HG03108 (cell line): ENCODE results near the gene CABCOCO1.
A peak's percentile ranks its signal among the peaks of the same experiment; 100 is the strongest.

Experiments
- ATAC-seq: cut with Tn5 transposase; IDR thresholded peaks from one replicate; pipeline ENCODE4 v1.9.1; 2021; ENCODE audit warnings: moderate library complexity; ENCODE audit not compliant: unreplicated experiment

CABCOCO1 gene

DNA sequence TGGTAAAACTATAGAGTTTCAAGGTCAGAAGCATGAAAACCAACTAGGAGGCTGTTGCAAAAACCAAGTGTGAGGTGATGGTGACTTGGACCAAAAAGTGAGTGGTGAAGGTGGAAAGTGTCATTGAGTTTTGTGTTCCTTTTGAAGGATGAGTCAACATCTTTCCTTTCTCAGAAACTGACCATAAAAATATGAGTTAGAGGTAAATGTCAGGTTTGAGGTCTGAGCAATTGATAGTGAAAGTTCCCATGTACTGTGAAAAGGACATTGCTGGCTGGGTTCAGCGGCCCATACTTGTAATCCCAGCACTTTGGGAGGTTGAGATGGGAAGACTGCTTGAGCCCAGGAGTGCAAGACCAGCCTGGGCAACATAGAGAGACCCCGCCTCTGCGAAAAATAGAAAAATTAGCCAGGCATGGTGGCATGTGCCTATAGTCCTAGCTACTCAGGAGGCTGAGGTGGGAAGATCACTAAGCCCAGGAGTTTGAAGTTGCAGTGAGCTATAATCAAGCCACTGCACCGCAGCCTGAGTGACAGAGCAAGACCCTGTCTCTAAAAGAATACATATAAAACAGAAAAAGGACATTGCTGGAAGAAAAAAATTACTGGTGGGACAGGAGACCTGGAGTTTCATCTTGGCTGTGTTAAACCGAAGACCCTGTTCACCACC lies 149.5 kb downstream of the CABCOCO1 start:
- ATAC-seq, result peak; percentile 54

DNA sequence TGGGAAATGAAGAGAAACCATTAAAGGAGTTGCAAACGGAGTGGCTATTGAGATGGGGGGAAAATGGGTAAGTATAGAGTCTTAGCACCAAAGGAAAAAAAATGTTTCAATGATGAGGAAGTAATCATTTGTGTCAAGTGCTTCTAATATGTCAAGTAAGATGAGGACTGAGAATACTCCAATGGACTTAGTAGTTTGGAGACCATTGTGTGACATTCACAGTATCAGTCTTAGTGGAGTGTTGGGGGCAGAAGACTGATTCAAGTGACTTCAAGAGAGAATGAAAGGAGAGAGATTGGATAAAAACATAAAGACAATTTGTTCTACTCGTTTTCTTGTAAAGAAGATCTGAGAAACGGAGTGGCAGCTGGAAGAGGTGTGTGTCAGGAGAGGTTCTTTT lies 150.2 kb downstream of the CABCOCO1 start:
- ATAC-seq, result no peak

DNA sequence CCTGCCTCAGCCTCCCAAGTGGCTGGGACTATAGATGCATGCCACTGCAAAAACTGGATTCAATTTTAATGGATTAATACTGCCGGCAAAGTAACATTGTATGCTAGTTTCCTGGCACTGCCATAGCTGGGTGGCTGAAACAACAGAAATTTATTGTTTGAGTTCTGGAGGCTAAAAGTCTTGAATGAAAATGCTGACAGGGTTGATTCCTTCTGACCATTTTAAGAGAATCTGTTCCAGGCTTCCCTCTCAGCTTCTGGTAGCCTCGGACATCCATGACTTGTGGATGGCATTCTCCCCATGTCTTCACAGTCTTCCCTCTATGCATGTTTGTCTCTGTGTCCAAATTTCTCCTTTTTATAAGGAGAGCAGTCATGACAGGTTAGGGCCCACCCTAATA lies 151.4 kb downstream of the CABCOCO1 start:
- ATAC-seq, result no peak

DNA sequence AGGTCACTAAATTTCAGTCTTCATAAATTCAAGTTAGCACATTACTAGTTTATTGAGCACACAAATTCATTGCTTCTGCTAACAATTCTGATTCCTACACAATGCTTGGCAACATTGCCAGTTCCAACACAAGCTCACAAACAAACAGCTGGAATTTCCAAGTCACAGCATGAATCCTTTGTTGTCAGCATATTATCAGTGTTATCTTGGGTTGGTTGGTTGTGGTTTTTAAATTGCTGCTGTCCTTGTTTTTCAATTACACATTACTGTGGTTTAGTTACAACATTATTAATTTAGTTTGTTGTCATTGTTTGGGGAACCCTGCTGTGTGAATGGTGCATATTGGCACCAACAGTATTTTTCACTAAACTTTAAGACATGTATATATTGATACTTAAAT lies 152.8 kb downstream of the CABCOCO1 start:
- no peak for ATAC-seq
